GM18507 (cell line): ENCODE results near the gene EEIG1.
A peak's percentile ranks its signal among the peaks of the same experiment; 100 is the strongest.
"Not testable (repeated sequence)": the region's sequence is repeated elsewhere in the genome, so short reads cannot be mapped to it uniquely, and the experiment has no call there.

Source experiments
- DNase-seq: peaks from one replicate; pipeline ENCODE4 v3.0.0; 2011; ENCODE audit warnings: low read depth; ENCODE audit not compliant: insufficient read length; ENCODE audit errors: extremely low spot score
- FAIRE-seq: peaks from 2 replicates; lab custom pipeline; 2011; peaks lifted over from hg19 to GRCh38; lab: Jason Lieb, UNC

The EEIG1 gene

DNA sequence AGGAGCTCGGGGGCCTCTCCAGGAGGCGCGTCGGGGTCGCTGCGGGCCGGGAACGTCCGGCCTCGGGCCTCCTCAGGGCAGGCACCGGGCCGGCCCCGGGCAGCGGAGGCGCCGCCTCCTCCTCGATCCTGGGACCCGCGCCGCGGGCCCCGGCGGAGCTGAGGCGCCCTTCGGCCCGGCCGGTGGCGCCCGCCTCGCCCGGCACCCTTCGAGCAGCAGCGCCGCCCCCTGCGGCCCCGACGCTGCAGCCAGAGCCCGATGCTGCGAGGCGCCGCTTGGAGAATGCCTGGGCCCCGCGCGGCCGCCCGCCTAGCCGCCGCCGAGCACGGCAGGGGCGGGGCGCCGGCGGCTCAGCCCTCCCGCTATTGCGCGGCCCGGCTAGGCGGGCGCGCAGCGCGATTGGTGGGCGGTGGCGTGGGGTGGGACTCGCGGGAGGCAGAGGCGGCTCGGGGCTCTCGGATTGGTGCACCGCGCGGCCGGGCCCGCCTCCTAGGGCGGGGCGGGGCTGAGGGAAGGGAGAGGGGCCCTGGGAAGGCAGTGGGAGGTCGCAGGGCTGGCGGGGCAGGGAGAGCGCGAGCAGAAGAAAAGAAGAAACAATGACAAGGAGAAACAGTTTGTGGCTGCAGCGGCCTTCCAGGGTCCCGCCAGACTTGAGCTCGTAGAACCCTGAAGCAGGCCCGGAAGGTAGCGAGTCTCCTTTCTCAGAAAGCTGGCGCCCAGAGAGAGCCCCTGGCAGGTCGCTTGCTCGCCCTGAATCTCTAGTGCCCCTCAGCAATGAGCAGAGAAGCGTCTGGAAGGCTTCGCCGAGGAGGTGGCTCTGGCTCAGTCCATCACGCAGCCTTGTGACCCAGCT is at the start of gene EEIG1:
Gene EEIG1 (minus strand): TSS at position 284 of the 853 bp plus-strand sequence. CDS start 852 bp downstream, outside the sequence.
- peak; percentile 89 for FAIRE-seq
- DNase-seq: peak; percentile 88

- FAIRE-seq (no peak), DNase-seq (no peak)
These were observed 46.9 kb upstream of the EEIG1 start for GRCh38 chr9:128027705-128028104.

GRCh38 chr9:128026773-128027541 is 46.2 kb upstream of the EEIG1 start:
- DNase-seq (no peak), FAIRE-seq (no peak)

- peak; percentile 80 for FAIRE-seq
- DNase-seq: peak; percentile 47
These were observed 45.5 kb upstream of the EEIG1 start for GRCh38 chr9:128026255-128026772.

DNA sequence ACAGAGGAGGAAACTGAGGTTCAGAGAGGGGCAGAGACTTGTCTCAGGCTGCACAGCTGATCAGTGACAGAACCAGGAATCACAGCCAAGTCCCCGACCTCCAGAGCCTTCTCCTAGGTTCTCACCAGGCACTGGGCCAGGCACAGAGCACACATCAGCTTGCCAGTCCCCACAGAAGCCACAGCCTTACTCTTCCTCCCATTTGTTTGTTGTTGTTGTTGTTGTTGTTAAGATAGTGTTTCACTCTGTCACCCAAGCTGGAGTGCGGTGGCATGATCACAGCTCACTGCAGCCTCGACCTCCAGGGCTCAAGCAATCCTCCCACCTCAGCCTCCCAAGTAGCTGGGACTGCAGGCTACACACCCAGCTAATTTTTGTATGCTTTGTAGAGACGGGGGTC is 44.9 kb upstream of the EEIG1 start:
- DNase-seq (no peak), FAIRE-seq (no peak)

DNA sequence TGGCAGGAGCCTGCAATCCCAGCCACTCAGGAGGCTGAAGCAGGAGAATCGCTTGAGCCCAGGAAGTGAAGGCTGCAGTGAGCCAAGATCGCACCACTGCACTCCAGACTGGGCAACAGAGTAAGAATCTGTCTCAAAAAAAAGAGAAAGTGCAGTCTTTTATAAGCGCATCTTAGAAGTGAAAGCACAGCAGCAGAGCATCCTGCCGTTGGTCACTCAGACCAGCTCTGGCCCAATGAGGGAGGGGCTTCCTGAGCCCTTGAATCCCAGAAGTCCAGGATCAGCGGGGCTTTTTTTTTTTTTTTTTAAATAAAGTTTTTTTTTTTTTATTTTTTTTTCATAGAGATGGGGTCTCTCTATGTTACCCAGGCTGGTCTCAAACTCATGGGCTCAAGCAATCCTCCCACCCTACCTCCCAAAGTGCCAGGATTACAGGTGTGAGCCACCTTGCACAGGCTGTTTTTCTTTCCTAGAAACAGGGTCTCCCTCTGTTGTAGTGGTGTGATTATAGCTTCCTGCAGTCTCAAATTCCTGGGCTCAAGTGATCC is 44.0 kb upstream of the EEIG1 start:
- no peak for FAIRE-seq
- no peak for DNase-seq

- DNase-seq, FAIRE-seq: not testable (repeated sequence)
These were observed 42.9 kb upstream of the EEIG1 start for GRCh38 chr9:128023671-128024070.

DNA sequence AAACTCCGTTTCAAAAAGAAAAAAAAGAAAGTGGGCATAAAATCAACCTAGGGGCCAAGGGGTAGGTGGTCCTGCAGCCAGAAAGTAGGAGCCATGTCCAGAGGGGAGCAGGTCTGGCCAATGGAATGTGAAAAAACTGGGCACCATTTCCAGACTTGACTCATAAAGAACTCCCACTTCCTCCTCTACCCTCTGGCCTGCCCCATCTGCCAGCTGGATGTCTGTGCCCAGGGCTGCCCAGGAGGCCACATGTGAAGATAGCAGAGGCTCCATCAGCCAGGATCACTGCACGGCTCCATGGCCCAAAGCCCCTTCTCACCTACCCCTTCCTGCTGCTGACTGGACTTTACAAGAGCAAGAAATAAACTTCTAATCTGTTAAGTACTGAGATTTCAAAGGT is 42.1 kb upstream of the EEIG1 start:
- no peak for FAIRE-seq
- no peak for DNase-seq

- DNase-seq (no peak), FAIRE-seq (no peak)
These were observed 40.3 kb upstream of the EEIG1 start for GRCh38 chr9:128021098-128021497.

DNA sequence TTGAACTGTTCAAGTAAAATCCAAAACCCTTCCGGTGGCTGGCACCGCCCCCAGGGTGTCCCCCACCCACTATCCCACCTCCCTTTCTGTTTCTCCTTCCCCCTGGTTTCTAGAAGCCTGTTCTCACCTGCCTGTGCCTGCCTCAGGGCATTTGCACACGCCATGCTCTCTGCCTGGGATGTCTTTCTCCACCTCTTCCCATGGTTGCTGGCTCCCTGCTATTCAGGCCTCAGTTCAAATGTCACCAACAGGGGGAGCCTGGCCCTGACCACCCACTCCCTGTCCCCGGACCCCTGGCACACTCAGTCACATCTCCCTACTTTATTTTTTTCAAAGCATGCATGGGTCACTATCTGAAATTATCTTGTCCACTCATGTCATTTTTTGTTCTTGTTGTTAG is 39.9 kb upstream of the EEIG1 start:
- DNase-seq (no peak), FAIRE-seq (no peak)

DNA sequence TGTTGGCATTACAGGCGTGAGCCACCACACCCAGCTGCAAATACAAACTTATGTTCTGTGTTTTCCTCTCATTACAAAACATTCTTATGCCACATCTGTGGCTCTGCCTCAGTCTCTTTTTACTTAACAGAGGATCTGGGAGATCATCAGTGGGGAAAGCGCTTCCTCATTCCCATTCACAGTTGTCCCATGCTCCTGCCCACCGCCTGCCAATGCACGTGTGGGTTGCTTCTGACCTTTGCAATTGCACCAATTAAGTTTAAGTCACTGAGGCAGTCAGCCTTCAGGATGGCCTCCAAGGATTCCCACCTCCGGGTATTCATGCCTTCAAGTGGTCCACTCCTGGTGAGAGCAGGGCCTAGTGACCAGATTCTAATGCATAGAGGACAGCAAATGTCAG is 34.9 kb upstream of the EEIG1 start:
- DNase-seq: no peak
- FAIRE-seq: no peak

DNA sequence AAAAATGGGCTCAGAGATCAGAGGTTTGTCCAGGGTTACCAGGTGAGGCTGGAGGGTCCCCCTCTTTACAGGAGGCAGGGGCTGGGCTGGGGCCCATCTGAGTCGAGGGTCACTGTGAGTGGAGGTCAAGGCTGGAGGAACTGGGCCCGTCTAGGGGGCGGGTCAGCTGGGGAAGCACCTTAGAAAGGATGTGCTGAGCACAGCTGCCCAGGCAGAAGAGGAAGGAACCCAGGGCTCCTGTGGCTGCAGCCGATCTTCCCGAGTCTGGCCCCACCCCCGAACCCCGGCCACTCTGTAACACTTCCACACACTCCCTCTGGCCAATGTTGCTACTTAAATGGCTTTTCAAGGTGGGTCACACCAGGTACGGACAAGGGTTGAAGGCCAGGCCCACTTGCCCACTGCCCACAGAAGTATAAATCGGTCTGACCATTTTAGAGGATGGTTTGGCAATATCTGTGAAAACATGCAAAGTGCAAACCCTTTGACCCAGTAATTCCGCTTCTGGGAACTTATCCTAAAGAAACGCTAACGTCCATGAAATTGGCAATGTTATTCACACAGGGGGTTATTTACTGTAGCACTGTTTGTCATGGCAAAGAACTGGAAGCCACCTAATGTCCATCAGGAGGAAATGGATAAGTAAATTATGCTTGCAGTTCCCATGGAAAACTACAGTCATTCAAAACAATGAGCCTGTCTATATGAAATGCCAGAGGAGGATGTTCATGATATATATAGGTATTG is 30.5 kb upstream of the EEIG1 start:
- FAIRE-seq: no peak
- no peak for DNase-seq

GRCh38 chr9:128009639-128010038 is 28.9 kb upstream of the EEIG1 start:
- FAIRE-seq (no peak), DNase-seq (no peak)

DNA sequence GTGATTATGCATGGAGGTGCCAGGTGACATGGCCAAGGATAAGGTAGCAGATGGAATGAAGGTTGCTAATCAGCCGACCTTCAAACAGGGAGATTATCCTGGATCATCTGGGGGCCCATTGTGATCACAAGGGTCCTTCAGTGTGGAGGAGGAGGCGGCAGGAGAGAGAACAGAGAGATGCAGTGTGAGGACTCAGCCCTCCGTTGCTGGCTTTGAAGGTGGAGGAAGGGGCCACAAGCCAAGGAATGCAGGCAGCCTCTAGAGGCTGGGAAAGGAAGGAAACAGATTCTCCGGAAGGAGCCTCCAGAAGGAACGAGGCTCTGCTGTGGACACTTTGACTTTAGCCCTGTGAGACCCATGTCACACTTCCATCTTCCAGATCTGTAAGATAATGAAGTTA is 27.4 kb upstream of the EEIG1 start:
- no peak for DNase-seq
- FAIRE-seq: no peak

DNA sequence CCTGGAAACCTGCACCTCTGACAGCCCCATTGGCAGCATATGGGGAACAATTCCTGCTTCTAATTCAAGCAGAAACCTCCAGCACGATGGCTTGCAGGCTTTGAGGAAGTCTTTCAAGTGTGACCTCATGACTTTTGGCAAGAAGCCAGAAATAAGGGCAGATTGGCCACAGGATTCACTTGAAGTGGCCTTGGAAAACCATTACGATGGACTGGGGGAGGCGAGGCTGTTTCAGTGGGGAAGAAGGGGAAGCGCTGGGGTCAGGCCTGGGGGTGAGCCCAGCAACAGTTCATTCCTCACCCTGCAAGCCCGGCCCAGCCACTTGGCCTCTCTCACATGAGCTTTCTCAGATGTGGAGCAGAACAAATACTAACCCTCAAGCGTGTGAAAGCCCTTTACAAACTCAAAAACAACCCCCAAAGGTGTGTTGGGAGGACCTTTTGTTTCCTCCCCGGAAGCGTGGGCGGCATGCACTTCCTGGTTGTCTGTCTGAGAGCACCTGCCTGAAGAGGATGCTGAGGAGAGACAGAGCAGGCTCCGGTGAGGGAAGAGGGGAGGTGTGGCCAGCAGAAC is 26.9 kb upstream of the EEIG1 start:
- FAIRE-seq (peak; percentile 96), DNase-seq (peak; percentile 60)

GRCh38 chr9:128006332-128006996 is 25.7 kb upstream of the EEIG1 start:
- DNase-seq (no peak), FAIRE-seq (no peak)

GRCh38 chr9:128005923-128006322 is 25.1 kb upstream of the EEIG1 start:
- DNase-seq (no peak), FAIRE-seq (no peak)

DNA sequence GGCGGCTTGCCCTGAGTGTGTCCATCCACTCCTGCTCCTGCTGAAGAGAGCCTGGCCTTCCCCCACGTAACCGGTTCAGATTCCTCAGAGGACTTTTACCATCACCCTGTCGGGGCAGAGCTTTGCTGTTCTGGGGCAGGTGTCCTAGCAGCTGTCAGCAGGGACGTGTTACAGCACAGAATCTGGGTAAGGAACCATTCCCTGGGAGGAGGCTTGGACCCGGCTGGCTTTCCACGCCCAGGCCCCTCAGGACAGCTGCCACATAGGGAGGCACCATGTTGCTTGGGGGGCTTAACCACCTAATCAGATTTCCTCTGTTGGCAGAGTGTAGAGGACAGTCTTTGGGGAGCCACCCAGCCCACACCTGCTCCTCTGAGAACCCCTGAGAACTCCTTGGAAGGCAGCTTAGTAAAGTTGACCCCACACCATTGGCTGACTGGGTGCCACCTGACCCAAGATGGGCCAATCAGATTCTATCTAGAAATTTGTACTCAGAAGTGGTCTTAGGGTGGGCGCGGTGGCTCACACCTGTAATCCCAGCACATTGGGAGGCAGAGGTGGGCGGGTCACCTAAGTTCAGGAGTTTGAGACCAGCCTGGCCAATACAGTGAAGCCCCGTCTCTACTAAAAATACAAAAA is 23.3 kb upstream of the EEIG1 start:
- FAIRE-seq (no peak), DNase-seq (no peak)
